HepG2 (cell line): Measurements from ENCODE around the gene TMEM145. TPM values are rescaled to one million over a fixed set of nuclear protein-coding genes. Genes with fewer than 3 reads are reported as not detected.
A peak's percentile ranks its signal among the peaks of the same experiment; 100 is the strongest.

ENCODE experiments used
- AGO1 ChIP-seq: fragments of 200-400 bp; formaldehyde crosslinking; IDR thresholded peaks from 2 replicates; pipeline ENCODE4 v1.6.1; 2017; ENCODE audit warnings: mild to moderate bottlenecking, low read depth, low read length, moderate library complexity; ENCODE audit not compliant: poor library complexity, severe bottlenecking
- BCLAF1 ChIP-seq: fragments of 450-650 bp; IDR thresholded peaks from 2 replicates; pipeline ENCODE4 v1.6.1; 2017; ENCODE audit warnings: mild to moderate bottlenecking
- EP300 ChIP-seq, 3 experiments: sonication (generic) in 1 of 3; formaldehyde crosslinking in 1 of 3; IDR thresholded peaks; 2 replicates each; pipeline versions ENCODE4 v1.5.1 to v1.6.1; 2011 to 2020; ENCODE audit warnings: low read depth in 2 of 3, low read length in 2 of 3, borderline replicate concordance in 1 of 3, improper control_type of control experiment in 1 of 3, mild to moderate bottlenecking in 1 of 3, missing genetic modification reagents in 1 of 3, moderate library complexity in 1 of 3
- GABPB1 ChIP-seq: IDR thresholded peaks from 2 replicates; pipeline ENCODE4 v1.6.1; 2016; ENCODE audit warnings: mild to moderate bottlenecking, missing genetic modification reagents, moderate library complexity, missing compliant biosample characterization
- KDM5A ChIP-seq: fragments of 200-600 bp; sonication (generic); IDR thresholded peaks from 2 replicates; pipeline ENCODE4 v1.7.0; 2018; ENCODE audit warnings: antibody characterized with exemption, mild to moderate bottlenecking, low read length, borderline replicate concordance
- MAF1 ChIP-seq: sonication (generic); formaldehyde crosslinking; IDR thresholded peaks from 2 replicates; pipeline ENCODE4 v1.5.0; 2020; ENCODE audit warnings: missing genetic modification reagents, borderline replicate concordance
- MLLT10 ChIP-seq: sonication (generic); formaldehyde crosslinking; IDR thresholded peaks from 2 replicates; pipeline ENCODE4 v1.4.0; 2020; ENCODE audit warnings: missing genetic modification reagents
- NKX3-1 ChIP-seq: sonication (generic); formaldehyde crosslinking; IDR thresholded peaks from 2 replicates; pipeline ENCODE4 v1.5.0; 2020; ENCODE audit warnings: missing genetic modification reagents
- POLR2AphosphoS5 ChIP-seq: IDR thresholded peaks from 2 replicates; pipeline ENCODE4 v1.6.1; 2012; ENCODE audit warnings: low read depth, low read length
- RARA ChIP-seq: IDR thresholded peaks from 2 replicates; pipeline ENCODE4 v1.6.1; 2016; ENCODE audit warnings: missing genetic modification reagents, missing compliant biosample characterization
- RNF219 ChIP-seq: sonication (generic); formaldehyde crosslinking; IDR thresholded peaks from 2 replicates; pipeline ENCODE4 v1.5.0; 2020; ENCODE audit warnings: mild to moderate bottlenecking, missing genetic modification reagents
- SCMH1 ChIP-seq: sonication (generic); formaldehyde crosslinking; IDR thresholded peaks from 2 replicates; pipeline ENCODE4 v1.9.0; 2021; ENCODE audit warnings: missing genetic modification reagents, mild to moderate bottlenecking, borderline replicate concordance
- ZC3H13 ChIP-seq: sonication (generic); formaldehyde crosslinking; IDR thresholded peaks from 2 replicates; pipeline ENCODE4 v1.8.1; 2023; ENCODE audit warnings: mild to moderate bottlenecking, missing genetic modification reagents, moderate library complexity
- ZNF44 ChIP-seq: sonication (generic); formaldehyde crosslinking; IDR thresholded peaks from 2 replicates; pipeline ENCODE4 v1.5.1; 2020; ENCODE audit warnings: mild to moderate bottlenecking, missing genetic modification reagents
- ZNF556 ChIP-seq: sonication (generic); formaldehyde crosslinking; IDR thresholded peaks from 2 replicates; pipeline ENCODE4 v1.4.0; 2020; ENCODE audit warnings: mild to moderate bottlenecking, missing genetic modification reagents, borderline replicate concordance
- polyA plus RNA-seq, 8 experiments: library from polyadenylated mRNA; depleted of rRNA in 3 of 8; stranded (reverse) in 7 of 8; unstranded in 1 of 8; fragments of >200 nt; fragmentation: Illumina TruSeq in 4 of 8; extraction: Trizol in 4 of 8; gene quantifications; 2 replicates each; pipeline versions ENCODE4 v1.2.1 to v1.2.3, GENCODE V29; 2011 to 2016; ENCODE audit warnings: low read depth in 4 of 8, missing spikeins in 1 of 8, mixed read lengths in 1 of 8; ENCODE audit not compliant: insufficient read depth in 1 of 8
- total RNA-seq, 5 experiments: library from RNA; depleted of rRNA; stranded (reverse); fragments of >200 nt; fragmentation: Illumina TruSeq; extraction: Trizol; gene quantifications; 2 replicates each; pipeline ENCODE4 v1.2.3, GENCODE V29; 2016; ENCODE audit warnings: low read depth in 1 of 5
- TF ChIP-seq, protein P1 (sequence below): IDR thresholded peaks from 2 replicates; pipeline ENCODE4 v1.6.1; 2016; ENCODE audit warnings: low read depth
- TF ChIP-seq, protein P2 (sequence below): sonication (generic); formaldehyde crosslinking; IDR thresholded peaks from 2 replicates; pipeline ENCODE4 v1.5.1; 2020; ENCODE audit warnings: mild to moderate bottlenecking, missing genetic modification reagents, borderline replicate concordance

Gene TMEM145
- total and polyA plus RNA-seq, 2 of the 13 experiments (the other 11 are each of a cell fraction or from before 2014, with no cell fraction given): 0.07 to 5.1 TPM

DNA sequence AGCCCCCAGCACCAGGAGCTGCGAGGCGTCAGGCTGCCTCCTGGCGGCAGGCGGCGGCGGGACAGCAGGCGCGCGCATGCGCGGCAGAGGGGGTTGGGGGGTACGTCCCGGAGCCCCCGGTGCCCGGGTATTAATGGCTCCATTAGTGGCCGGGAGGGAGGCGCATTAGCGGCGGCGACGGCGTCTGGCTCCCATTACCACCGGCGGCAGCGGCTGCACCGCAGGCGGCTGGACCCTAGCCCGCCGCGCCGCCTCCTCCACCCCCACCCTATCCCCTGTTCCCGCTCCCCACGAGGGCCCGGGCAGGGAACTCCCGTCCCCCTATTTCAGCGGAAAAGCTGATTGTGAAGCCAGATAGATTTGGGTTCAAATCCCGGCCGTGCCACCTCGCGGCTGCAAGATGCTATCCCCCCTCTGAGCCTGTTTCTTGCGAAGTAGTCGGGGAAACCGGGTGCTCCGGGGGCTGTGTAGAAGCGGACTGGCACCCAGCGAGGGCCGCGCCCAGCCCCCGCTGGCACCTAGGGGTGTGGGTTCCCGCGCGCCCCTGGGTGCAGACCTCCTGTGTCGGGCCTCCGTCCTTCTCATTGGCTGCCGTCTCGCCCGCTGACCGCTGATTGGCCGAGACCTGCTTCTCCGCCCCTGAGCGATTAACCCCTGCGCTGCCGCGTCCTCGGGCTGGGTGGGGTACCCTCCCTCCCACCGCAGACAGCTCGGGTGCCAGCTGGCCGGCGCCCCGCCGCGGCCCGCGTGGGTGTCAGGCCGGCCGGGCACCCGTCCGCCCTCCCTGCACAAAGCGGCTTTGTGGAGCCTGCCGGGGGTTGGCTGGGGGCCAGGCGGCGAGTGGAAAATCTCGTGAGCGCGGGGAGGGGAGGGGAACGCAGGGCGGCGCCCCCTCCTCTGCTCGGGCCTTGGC lies 33.0 kb upstream of the TMEM145 start (continued):
- TF ChIP-seq GABPB1 (CRISPR knock-in tag) (peak; percentile 29; the same call in 1 of the 2 replicates), ZC3H13 (CRISPR knock-in tag) (no peak), ZNF556 (CRISPR knock-in tag) (no peak), ZNF44 (CRISPR knock-in tag) (0 out of 2 replicates have a peak, but pooled peaks have one; percentile 25), RNF219 (CRISPR knock-in tag) (no peak), AGO1 (peak; percentile 87), RARA (CRISPR knock-in tag) (no peak), POLR2AphosphoS5 (peak; percentile 54; the same call in 1 of the 2 replicates), NKX3-1 (0 out of 2 replicates have a peak, but pooled peaks have one; percentile 36), MAF1 (CRISPR knock-in tag) (0 out of 2 replicates have a peak, but pooled peaks have one; percentile 41), KDM5A (peak; percentile 62; the same call in 1 of the 2 replicates), BCLAF1 (no peak), MLLT10 (CRISPR knock-in tag) (no peak), SCMH1 (no peak), EP300 (IDR thresholded peaks at IDR 0.05; ENCODE audit: low read depth in 2 of 2, low read length in 2 of 2) (no peak), EP300 (CRISPR knock-in tag; IDR thresholded peaks at IDR 0.05; ENCODE audit: borderline replicate concordance) (no peak)
- TF ChIP-seq, protein P1, sequence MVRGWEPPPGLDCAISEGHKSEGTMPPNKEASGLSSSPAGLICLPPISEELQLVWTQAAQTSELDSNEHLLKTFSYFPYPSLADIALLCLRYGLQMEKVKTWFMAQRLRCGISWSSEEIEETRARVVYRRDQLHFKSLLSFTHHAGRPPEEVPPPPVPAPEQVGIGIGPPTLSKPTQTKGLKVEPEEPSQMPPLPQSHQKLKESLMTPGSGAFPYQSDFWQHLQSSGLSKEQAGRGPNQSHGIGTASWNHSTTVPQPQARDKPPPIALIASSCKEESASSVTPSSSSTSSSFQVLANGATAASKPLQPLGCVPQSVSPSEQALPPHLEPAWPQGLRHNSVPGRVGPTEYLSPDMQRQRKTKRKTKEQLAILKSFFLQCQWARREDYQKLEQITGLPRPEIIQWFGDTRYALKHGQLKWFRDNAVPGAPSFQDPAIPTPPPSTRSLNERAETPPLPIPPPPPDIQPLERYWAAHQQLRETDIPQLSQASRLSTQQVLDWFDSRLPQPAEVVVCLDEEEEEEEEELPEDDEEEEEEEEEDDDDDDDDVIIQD (CRISPR knock-in tag): no peak
- TF ChIP-seq, protein P2, sequence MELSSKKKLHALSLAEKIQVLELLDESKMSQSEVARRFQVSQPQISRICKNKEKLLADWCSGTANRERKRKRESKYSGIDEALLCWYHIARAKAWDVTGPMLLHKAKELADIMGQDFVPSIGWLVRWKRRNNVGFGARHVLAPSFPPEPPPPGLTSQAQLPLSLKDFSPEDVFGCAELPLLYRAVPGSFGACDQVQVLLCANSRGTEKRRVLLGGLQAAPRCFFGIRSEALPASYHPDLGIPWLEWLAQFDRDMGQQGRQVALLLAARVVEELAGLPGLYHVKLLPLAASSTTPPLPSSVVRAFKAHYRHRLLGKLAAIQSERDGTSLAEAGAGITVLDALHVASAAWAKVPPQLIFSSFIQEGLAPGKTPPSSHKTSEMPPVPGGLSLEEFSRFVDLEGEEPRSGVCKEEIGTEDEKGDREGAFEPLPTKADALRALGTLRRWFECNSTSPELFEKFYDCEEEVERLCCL (CRISPR knock-in tag): peak; percentile 60; the same call in 1 of the 2 replicates
